PC-3 (cell line): ENCODE data around the gene CCDC136. TPM values are rescaled to one million over a fixed set of nuclear protein-coding genes. Genes with fewer than 3 reads are reported as not detected.

Source experiments
- ATAC-seq: fragments of 200-7000 bp; cut with Tn5 transposase; 2 replicates; pipeline ENCODE4 v1.9.1; 2020; ENCODE audit warnings: mild to moderate bottlenecking, moderate library complexity
- BruUV-seq: library from RNA; stranded (reverse); fragments of 400-500 nt; replicated peaks from 2 replicates; lab custom pipeline; 2021; lab: Mats Ljungman, UMichigan
- CTCF ChIA-PET: fragments of 300-600 bp; sonication (Branson Sonifier 250); formaldehyde crosslinking; loops from one replicate; lab custom pipeline; 2022; ENCODE audit warnings: antibody characterized with exemption; lab: Charles Lee
- POLR2A ChIA-PET: fragments of 300-600 bp; sonication (Branson Sonifier 250); formaldehyde crosslinking; loops from one replicate; lab custom pipeline; 2022; ENCODE audit warnings: antibody characterized with exemption; ENCODE audit not compliant: unreplicated experiment; lab: Charles Lee
- DNase-seq: peaks from one replicate; pipeline ENCODE4 v3.0.0-alpha.2; 2015
- H2AFZ ChIP-seq: fragments of 300-600 bp; sonication (generic); 2 replicates; pipeline ENCODE4 v1.6.0; 2016; ENCODE audit warnings: antibody characterized with exemption, low read length
- H3F3A ChIP-seq: fragments of 300-600 bp; sonication (generic); one replicate; pipeline ENCODE4 v1.6.0; 2017; ENCODE audit warnings: antibody characterized with exemption, low read length, control low read depth, mild to moderate bottlenecking; ENCODE audit not compliant: unreplicated experiment
- H3K27ac ChIP-seq: fragments of 300-600 bp; sonication (generic); 2 replicates; pipeline ENCODE4 v1.5.1; 2016; ENCODE audit warnings: mild to moderate bottlenecking, low read length
- H3K27me3 ChIP-seq: fragments of 300-600 bp; sonication (generic); 2 replicates; pipeline ENCODE4 v1.6.1; 2016; ENCODE audit warnings: low read length, mixed read lengths
- H3K36me3 ChIP-seq: fragments of 300-600 bp; sonication (generic); 2 replicates; pipeline ENCODE4 v1.6.1; 2016; ENCODE audit warnings: low read depth, mixed run types, low read length, mixed read lengths
- H3K4me1 ChIP-seq: fragments of 300-600 bp; sonication (generic); 2 replicates; pipeline ENCODE4 v1.5.1; 2016; ENCODE audit warnings: low read length; ENCODE audit not compliant: insufficient read depth
- H3K4me2 ChIP-seq: fragments of 300-600 bp; sonication (generic); 2 replicates; pipeline ENCODE4 v1.6.0; 2016; ENCODE audit warnings: low read length
- H3K4me3 ChIP-seq: fragments of 300-600 bp; sonication (generic); 2 replicates; pipeline ENCODE4 v1.5.1; 2016; ENCODE audit warnings: mild to moderate bottlenecking, low read length, mixed read lengths
- H3K79me2 ChIP-seq: fragments of 300-600 bp; sonication (generic); 2 replicates; pipeline ENCODE4 v1.6.1; 2017; ENCODE audit warnings: low read length, mixed read lengths
- H3K9ac ChIP-seq: fragments of 300-600 bp; sonication (generic); 2 replicates; pipeline ENCODE4 v1.6.0; 2016; ENCODE audit warnings: mild to moderate bottlenecking, low read length
- H3K9me2 ChIP-seq: fragments of 300-600 bp; sonication (generic); replicated peaks from 2 replicates; pipeline ENCODE4 v1.6.1; 2016; ENCODE audit warnings: mixed run types, low read length, mixed read lengths
- H3K9me3 ChIP-seq: fragments of 300-600 bp; sonication (generic); 2 replicates; pipeline ENCODE4 v1.6.1; 2016; ENCODE audit warnings: low read length, mixed read lengths
- H4K20me1 ChIP-seq: fragments of 300-600 bp; sonication (generic); 2 replicates; pipeline ENCODE4 v1.6.1; 2016; ENCODE audit warnings: low read length, mixed read lengths
- CTCF ChIP-seq: fragments of 300-600 bp; sonication (generic); conservative IDR thresholded peaks from 2 replicates; pipeline ENCODE4 v1.5.1; 2017; ENCODE audit warnings: antibody characterized with exemption, low read depth, mild to moderate bottlenecking, low read length
- EZH2 ChIP-seq: fragments of 300-600 bp; sonication (generic); IDR thresholded peaks from one replicate; pipeline ENCODE4 v1.6.1; 2017; ENCODE audit warnings: antibody characterized with exemption, mild to moderate bottlenecking, low read length; ENCODE audit not compliant: unreplicated experiment
- EZH2phosphoT487 ChIP-seq: fragments of 300-600 bp; sonication (generic); IDR thresholded peaks from 2 replicates; pipeline ENCODE4 v1.6.1; 2018; ENCODE audit warnings: mild to moderate bottlenecking, antibody characterized with exemption, low read length, borderline replicate concordance
- intact Hi-C: fragments of 100-400 bp; cut with micrococcal nuclease; formaldehyde crosslinking; loops from 2 replicates; pipeline ENCODE4 v1.9.0; 2023
- total RNA-seq: library from RNA; depleted of rRNA; stranded (reverse); fragments of >200 nt; gene quantifications from 2 replicates; pipeline ENCODE4 v1.2.3, GENCODE V29; 2014

CCDC136 gene
- total RNA-seq, 1 experiment from 2014 or later, result 10.5 TPM

- Histone ChIP-seq H2AFZ (no peak overlapping the region), H3K36me3 (peaks cover 48% of the 10 kb centered on the region), H3K4me2 (no peak overlapping the region), H3K9me3 (no peaks in the 10 kb centered on the region), H4K20me1 (no peaks in the 10 kb centered on the region; the same call in 1 of the 2 replicates), H3K27me3 (no peaks in the 10 kb centered on the region), H3K9me2 (no peaks in the 10 kb centered on the region), H3K9ac (no peak overlapping the region), H3K4me3 (no peak overlapping the region), H3K79me2 (peaks cover 19% of the 10 kb centered on the region), H3K27ac (no peak overlapping the region), H3F3A (no peaks in the 10 kb centered on the region), H3K4me1 (no peaks in the 10 kb centered on the region)
- DNase-seq, result no peak
- BruUV-seq, result no TSS peak
- no peak for TF ChIP-seq EZH2
- no peak for TF ChIP-seq EZH2phosphoT487
- no peak for ATAC-seq
- intact Hi-C loops, result no loop called here
- ChIA-PET POLR2A (no interaction called here), CTCF (no interaction called here)
Observed at GRCh38 chr7:128755819-128756476, 35.8 kb upstream of the CCDC136 start.

GRCh38 chr7:128757203-128757602 lies 34.6 kb upstream of the CCDC136 start:
- Histone ChIP-seq H3K4me2 (no peak overlapping the region), H4K20me1 (no peaks in the 10 kb centered on the region; the same call in 1 of the 2 replicates), H3K27me3 (no peaks in the 10 kb centered on the region), H3K9me2 (no peaks in the 10 kb centered on the region), H3K36me3 (peaks cover 56% of the 10 kb centered on the region), H3K9ac (no peak overlapping the region), H3F3A (no peaks in the 10 kb centered on the region), H3K27ac (no peak overlapping the region), H3K9me3 (no peaks in the 10 kb centered on the region), H3K4me1 (no peaks in the 10 kb centered on the region), H2AFZ (no peak overlapping the region), H3K79me2 (peaks cover 13% of the 10 kb centered on the region; the same call in 1 of the 2 replicates), H3K4me3 (no peak overlapping the region)
- intact Hi-C loops, result no loop called here
- ChIA-PET POLR2A (no interaction called here), CTCF (no interaction called here)
- BruUV-seq, result no TSS peak
- TF ChIP-seq EZH2, result no peak
- no peak for TF ChIP-seq EZH2phosphoT487
- TF ChIP-seq CTCF, result no peak
- DNase-seq (no peak), ATAC-seq (no peak)

GRCh38 chr7:128758553-128758952 lies 33.2 kb upstream of the CCDC136 start:
- DNase-seq (no peak), ATAC-seq (no peak)
- Histone ChIP-seq H3K79me2 (peaks cover 13% of the 10 kb centered on the region; the same call in 1 of the 2 replicates), H3K9me3 (no peaks in the 10 kb centered on the region), H2AFZ (no peak overlapping the region), H3K27ac (no peak overlapping the region), H3K4me2 (no peak overlapping the region), H3K4me1 (no peaks in the 10 kb centered on the region), H3F3A (no peaks in the 10 kb centered on the region), H3K9me2 (no peaks in the 10 kb centered on the region), H3K27me3 (no peaks in the 10 kb centered on the region), H3K4me3 (no peak overlapping the region), H4K20me1 (no peaks in the 10 kb centered on the region; the same call in none of the 2 replicates), H3K9ac (no peak overlapping the region), H3K36me3 (peaks cover 56% of the 10 kb centered on the region)
- TF ChIP-seq EZH2phosphoT487 (no peak), CTCF (no peak), EZH2 (no peak)
- CTCF ChIA-PET, result no interaction called here
- intact Hi-C loops, result no loop called here
- no TSS peak for BruUV-seq
- POLR2A ChIA-PET, result no interaction called here
